Right hindlimb (tissue), 1 donor: ENCODE measurements around the gene SVOPL.

Experiments used
- DNase-seq: peaks from one replicate; pipeline ENCODE4 v3.0.0-alpha.2; 2018

Gene SVOPL

DNA sequence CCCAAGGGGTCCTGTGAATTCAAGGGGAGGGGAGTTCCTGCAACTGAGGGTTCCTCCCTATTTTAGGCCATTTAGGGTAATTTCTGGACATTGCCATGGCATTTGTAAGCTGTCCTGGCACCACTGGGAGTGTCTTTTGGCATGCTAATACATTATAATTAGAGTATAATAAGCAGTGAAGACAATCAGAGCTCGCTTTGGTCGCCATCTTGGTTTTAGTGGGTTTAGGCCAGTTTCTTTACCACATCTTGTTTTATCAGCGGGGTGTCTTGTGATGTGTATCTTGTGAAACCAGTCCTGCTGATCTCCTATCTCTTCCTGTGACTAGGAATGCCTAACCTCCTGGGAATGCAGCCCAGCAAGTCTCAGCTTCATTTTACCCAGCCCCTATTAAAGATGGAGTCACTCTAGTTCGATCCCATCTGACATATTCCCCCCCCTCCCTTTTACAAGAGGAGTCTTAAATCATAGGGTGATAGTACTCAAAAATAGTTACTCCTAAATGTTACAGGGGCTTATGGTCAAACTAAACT is 43.2 kb downstream of the SVOPL start:
- DNase-seq = no peak

DNA sequence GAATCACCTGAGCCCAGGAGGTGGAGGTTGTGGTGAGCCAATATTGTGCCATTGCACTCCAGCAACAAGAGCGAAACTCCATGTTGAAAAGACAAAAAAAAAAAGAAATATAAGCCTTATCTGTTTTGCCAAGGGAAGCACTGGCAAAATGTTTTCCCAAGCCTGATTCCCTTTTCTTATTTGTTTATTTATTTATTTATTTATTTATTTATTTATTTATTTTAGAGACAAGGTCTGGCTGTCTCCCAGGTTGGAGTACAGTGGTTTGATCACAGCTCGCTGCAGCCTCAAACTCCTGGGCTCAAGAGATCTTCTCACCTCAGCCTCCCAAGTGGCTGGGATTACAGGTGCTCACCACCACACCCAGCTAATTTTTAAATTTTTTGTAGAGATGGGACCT is 44.2 kb downstream of the SVOPL start:
- DNase-seq = no peak

DNA sequence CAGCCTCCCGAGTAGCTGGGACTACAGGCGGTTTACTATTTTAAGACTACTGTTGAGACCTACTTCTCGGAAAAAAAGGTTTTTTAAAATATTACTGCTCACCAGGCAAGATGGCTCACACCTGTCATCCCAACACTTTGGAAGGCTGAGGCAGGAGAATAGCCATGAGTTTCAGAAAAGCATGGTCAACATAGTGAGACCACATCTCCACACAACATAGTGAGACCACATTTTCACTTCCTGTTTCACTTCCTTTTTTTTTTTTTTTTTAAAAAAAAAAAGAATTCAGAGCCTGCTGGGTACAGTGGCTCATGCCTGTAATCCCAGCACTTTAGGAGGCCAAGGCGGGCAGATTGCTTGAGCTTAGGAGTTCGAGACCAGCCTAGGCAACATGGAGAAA is 46.5 kb downstream of the SVOPL start:
- DNase-seq = no peak

DNA sequence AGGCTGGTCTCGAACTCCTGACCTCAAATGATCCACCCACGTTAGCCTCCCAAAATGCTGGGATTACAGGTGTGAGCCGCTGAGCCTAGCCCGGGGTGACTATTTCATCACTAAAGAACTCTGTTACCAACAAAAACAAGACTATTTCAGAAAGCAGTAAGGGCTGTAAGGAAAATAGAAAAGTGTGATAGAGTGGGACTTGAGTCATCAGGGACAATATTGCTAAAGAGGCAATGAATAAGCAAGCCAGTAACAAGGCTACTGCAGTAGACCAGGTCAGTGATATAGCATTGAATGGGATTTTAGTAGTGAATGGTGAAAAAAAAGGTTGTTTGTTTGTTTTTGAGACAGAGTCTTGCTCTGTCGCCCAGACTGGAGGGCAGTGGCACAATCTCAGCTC is 51.7 kb downstream of the SVOPL start:
- no peak for DNase-seq

DNA sequence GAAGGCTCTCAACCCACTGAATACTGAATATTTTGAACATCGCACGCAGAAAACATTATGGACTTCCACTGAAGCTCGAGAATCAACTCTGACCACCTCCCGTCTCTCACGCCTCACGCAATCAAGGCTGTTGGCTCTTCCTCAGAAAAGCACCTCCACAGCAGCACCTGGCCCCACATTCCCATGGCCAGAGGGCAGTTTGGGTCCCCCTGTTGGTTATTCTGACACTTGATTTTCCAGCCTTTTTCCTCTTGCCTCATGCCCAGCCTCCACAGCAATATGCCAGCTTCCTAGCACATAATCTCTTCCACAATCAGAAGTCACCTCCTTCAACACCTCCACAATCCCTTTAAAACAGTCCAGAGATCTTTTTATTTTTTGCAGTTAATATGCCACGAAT is 55.9 kb downstream of the SVOPL start:
- DNase-seq = no peak

DNA sequence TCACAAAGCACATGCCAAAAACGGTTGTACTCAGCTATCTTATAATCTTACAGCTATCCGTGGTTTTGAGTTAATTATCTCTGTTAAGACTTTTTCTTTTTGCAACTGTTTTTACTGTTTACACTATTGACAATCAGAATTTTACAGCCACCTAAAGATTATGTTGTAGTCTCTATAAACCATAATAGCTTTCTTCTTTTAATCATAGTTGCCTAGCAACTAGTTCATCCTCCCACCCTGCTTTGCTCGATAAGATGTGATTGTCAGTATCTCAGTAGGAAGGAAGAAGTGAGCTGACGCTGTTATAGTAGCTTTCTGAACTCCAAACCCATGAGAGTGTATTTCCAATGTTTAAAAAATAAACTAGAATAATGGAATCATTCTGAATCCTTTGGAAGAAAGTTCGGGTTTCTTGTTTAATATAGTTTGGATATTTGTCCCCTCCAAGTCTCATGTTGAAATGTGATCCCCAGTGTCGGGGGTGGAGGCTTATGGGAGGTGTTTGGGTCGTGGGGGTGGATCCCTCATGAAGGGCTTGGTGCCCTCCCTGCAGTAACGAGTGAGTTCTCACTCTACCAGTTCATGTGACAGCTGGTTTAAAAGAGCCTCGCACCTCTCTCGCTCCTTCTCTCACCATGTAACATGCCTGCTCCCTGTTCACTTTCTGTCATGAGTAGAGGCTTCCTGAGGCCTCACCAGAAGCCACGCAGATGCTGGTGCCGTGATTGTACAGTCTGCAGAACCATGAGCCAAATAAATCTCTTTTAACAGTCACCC is 68.1 kb downstream of the SVOPL start:
- DNase-seq = no peak

DNA sequence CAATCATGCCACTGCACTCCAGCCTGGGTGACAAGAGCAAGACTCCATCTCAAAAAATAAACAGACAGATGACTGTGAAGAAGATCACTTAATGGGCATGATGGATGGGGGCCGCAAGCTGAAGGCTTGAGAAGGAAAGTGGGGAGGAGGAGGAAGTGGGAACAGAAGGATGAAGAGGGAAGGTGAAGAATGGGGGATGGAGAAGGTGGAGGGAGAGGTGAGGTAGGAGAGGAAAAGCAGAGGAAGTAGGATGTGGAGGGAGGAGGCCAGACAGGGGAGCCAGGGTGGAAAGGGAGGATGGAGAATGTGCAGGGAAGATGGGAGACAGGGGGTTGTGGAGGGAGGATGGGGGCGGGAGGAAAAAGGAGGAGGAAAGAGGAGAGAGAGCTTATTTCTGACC is 68.8 kb downstream of the SVOPL start:
- DNase-seq = no peak

DNA sequence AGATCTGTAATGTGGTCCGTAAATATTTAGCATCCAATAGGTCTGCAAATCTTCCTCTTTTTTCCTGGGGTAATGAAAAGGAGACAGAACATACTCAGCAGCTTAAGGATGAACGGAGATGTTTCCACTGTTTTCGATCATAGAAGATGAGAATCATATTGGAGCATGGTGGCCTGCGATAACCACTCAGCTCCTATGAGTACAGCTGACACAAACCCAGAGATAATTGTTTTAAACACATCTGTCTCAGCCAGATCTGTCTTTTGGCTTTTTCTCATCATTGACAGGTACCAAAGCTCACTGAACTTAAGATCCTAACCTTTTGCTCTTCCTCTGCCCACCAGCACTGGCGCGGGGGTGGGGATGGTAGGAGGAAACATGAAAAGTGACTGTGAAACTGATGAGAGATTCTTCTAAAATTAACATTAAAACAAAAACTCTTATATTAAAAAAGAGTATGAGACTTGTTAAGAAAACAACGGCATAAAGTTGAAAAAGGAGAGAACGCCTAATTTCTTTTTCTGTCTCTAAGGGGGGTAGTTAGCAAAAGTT is 71.0 kb downstream of the SVOPL start:
- DNase-seq = no peak

DNA sequence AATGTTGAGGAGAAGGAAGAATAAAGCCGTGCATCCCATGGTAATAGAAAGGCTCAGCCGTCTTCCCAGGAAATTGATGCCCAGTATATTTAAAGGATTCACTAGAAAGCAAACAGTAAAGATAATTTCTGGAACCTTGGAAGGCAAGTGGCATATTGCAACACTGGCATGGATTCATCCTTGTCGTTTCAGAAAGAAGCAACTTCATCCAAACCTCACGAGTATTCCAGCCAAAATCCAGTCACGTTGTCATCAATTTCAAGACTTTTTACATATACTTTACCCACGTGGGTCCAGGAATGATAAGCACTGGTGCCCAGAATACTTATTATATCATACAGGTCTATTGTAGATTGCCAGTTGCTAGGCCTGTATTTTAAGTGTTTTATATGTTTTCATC is 73.8 kb downstream of the SVOPL start:
- DNase-seq = no peak

DNA sequence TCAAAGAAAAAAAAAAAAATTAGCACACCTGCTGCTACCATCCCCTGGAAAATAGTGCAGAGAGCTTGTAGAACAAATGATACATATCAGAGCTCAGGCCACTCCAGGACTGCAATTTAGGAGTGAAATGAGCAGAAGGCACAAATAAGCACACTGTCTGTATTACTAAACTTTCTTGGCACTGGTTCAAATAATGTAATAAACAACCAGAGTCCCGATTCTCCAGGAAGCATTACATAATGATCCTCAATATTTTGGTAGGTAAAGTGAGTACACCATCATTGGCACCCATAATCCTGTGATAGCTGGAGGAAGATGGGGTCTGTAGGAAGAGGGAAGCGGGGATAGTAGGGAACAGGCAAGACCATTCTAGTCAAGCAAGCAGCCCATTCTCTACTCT is 74.3 kb downstream of the SVOPL start:
- no peak for DNase-seq

DNA sequence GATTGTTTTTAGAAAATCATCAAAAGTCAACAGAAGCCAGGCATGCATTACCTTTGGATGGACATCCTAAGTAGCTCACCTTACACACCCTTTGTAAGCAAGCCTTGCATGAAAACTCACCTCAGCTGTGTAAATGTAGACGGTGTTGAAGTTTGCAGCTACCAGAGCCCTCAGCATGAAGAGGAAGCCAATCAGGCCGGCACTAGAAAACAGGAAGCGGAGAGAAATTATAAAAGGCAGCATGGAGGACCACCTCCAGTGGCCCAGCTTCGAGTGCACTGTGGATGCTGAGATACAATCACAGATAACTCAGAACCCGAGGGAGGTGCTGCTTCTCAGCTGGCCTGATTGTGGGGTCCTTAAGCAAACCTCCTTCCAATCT is 75.3 kb downstream of the SVOPL start:
- no peak for DNase-seq

DNA sequence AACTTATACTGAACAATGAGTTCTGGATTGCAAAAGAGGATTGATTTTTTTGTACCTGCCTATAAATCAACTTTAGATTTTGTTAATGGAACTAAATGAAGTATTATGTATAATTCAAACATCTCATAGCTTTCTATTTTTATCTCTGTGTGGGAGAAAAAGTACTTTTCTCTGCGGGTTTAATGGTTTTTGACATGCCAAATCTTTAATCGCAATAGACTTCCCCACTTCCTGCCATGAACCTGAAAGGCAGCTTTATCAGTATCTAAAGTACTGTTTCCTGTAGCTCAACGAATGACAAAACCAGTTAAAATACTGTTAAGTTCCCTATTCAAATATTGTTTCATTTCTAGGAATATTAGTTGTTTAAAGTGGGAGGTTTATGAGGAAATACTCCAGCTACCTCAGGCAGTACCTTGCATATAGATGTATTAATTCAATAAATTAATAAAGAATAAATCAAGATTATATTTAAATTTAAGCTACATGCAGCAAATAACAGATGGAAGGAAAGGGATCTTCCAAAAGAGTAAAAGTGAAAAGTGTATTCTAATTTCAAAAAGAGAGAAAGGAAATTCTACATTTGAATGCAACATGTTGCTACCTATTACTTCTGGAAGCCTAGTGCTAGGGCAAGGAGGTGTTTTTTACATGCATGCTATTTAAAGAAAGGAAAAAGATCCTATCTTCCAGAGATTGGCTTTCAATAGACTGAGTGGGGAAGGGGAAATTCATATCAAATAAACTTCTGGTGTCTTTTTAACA is 75.9 kb downstream of the SVOPL start:
- DNase-seq = no peak

DNA sequence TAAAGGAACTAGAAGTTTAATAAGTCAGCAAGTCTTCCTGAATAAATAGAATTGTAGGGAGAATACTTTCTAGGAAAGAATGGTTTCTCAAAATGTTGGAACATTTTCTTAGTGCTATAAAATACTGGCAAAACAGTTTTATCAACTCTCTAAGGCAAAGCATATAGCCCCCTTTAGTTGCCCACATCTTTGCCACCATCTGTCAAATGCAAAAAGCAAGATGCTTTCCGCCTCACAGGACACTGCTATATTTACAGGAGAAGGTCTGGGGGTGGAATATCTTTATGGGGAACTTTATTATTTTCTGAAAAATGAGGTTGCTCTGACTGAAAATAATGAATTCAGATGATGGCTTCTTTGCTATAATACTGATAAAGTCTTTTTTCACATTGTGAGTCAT is 78.3 kb downstream of the SVOPL start:
- no peak for DNase-seq

DNA sequence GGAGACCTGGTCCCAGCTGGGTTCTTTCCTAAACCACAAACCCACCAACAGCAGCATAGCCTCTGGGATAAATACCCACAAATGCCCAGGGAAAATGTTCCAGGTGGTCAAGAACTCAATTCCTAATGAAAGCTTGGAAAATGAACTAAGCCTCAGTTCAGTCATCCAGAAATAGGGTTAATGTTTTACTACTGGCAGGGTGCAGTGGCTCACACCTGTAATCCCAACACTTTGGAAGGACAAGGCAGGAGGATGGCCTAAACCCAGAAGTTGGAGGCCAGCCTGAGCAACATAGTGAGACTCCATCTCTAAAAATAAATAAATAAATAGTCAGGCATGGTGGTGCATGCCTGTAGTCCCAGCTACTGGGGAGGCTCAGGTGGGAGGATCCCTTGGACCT is 82.2 kb downstream of the SVOPL start:
- no peak for DNase-seq

DNA sequence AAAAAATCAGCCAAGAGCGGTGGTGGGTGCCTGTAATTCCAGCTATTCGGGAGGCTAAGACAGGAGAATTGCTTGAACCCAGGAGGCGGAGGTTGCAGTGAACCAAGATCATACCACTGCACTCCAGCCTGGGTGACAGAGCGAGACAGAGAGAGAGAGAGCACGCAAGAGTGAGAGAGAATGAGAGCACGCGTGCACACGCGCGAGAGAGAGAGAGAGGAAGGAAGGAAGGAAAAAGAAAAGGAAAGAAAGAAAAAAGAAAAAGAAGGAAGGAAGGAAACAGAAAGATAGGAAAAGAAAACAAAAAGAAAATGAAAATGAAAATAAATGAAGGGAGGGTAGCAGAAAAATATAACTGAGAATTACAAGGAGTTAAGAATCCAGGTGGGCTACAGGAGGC is 82.7 kb downstream of the SVOPL start:
- no peak for DNase-seq

DNA sequence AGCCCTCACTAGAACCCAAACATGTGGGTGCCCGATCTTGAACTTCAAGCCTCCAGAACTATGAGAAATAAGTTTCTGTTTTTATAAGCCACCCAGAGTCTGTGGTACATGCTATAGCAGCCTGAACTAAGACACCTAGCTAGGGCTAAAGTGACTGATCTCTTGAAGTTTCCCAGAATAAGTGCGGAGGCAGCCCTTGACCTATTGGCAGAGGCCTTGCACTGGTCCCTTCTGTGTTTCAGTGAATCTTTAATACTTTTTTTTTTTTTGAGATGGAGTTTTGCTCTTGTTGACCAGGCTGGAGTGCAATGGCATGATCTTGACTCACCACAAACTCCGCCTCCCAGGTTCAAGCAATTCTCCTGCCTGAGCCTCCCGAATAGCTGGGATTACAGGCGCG is 85.1 kb downstream of the SVOPL start:
- DNase-seq = no peak

DNA sequence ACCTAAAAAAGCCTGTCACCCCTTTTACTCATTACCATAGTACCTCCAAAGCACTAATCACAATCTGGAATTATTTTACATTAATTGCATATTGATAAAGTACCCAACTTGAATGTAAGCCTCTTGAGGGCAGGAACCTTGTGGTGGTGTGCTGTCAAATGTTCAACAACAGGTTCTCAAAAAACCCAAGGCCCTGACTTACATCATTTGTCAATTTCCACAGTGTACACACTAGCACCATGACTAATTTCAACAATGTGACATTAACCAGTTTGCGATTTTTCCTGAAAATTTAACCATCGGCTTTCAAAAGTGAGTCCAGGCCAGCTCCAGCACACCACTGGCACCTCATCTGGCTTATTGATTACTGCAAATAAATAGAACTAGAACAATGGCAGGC is 87.5 kb downstream of the SVOPL start:
- DNase-seq = no peak

DNA sequence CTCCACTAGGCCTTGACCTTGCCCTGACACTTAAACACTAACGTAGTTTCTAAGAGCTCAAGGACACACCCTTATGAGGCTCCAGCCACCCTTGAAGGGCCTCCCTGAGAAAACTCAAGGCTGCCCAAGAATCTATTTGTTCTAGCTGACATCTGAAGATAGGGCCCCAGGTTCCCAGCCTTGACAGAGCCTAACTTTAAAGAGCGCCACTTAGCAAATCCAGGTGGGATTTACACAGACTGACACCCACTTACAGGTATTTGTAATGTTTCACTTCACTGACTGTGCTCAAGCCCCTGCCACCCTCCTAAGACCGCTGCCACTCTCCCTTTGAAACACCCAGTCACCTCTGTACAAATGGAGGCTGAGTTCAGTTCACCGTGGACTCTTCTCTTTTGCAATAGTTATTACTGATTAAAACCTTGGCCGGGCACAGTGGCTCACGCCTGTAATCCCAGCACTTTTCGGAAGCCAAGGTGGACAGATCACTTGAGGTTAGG is 90.4 kb downstream of the SVOPL start:
- no peak for DNase-seq

DNA sequence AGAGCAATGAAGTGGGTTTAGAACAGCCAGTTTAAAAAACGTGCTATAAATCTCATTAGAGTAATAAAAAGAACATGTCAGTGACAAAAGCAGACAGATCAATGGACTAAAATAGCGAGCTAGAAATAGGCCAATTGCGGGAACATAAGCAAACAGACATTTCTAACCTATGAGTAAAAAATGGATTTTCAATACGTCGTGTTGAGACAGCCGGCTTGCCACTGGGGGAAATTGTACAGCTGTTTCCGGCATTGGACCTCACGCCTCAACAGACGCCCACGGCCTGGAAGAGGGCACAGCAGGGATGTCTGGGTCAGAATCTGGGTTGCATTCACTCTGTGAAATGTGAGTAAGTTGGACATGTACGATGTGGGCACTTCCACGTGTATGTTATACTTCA is 92.9 kb downstream of the SVOPL start:
- peak; percentile 33 for DNase-seq

DNA sequence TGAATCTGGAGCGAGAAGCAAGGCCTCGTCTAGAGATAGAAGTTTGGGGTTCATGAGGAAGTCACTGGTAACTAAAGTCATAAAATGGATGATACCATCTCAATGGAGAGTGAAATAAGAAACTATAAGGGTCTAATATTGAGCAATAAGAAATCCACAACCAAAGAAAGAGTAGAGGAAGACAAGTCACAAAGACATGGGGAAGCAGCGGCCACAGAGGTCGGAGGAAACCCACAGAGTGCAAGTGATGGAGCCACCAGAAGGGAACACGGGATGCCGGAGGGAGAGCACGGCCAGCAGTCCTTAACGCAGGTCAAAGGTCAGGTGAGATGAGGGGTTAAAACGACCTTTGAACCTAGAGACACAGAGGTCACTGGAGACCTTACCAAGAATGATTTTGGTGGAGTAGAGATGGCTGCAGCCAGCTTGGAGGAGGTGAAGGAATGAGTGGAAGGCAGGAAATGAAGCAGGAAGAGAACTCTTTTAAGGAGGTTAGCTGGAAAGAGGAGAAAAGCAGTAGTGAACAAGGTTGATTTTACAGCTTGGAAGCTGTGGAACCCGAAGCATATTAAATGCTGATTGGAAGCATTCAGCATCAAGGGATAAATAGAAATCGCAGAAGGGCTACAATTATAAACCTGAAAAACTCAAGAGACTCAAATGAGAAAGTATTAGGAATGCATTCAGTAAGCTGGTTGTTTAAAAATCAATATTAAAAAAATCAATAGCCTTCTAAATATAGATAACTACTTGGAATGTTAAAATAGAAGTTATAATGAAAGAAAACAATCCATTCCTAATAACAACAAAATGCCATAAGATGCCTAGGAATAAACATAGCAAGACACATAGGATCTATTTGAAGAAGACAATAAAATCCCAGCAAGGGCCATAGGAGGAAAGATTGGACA is 93.7 kb downstream of the SVOPL start:
- DNase-seq = no peak

DNA sequence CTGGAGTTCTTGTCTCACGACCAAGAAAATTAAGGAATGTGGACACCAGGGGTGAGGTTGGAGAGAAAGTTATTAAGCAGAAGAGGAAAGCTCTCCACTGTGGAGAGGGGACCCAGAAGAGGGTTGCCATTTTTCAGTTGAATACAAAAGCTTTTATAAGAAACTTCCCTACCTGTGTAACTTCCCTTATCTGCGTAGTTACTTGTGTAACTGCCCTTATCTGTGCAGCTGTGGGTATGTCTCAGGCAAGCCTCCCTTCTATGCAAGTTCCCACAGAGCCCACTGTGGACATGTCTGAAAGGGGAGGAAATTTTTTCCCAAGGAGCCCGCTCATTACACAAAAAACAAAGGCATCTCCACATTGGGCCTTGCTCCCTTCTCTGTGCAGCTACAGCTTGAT is 94.9 kb downstream of the SVOPL start:
- DNase-seq = no peak

DNA sequence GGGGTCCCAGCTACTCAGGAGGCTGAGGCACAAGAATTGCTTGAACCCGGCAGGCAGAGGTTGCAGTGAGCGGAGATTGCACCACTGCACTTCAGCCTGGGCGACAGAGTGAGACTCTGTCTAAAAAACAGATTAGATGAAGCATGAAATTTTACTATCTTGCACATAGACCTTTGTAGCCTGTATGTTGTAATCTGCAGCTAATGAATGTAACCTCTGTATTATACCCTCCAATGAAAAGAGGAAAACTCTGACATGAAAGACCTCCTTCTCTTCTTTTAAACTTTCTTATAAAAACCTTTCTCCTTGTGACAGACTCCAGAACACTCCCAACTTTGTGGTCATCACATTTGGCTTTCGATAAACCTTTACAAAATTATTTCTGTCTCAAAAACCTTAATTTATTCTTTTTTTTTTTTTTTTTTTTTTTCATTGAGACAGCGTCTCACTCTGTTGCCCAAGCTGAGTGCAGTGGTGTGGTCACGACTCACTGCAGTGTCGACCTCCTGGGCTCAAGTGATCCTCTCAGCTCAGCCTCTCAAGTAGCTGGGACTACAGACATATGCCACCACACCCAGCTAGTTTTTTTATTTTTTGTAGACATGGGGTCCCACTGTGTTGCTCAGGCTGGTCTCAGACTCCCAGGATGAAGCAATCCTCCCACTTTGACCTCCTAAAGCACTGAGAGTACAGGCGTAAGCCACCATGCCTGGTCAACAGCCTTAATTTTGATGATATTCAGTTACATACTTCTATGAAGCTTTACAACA is 97.4 kb downstream of the SVOPL start:
- no peak for DNase-seq
